ENCODE data around the gene DNPH1.
A peak's percentile ranks its signal among the peaks of the same experiment; 100 is the strongest.

The DNPH1 gene, protein sequence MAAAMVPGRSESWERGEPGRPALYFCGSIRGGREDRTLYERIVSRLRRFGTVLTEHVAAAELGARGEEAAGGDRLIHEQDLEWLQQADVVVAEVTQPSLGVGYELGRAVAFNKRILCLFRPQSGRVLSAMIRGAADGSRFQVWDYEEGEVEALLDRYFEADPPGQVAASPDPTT

DNA sequence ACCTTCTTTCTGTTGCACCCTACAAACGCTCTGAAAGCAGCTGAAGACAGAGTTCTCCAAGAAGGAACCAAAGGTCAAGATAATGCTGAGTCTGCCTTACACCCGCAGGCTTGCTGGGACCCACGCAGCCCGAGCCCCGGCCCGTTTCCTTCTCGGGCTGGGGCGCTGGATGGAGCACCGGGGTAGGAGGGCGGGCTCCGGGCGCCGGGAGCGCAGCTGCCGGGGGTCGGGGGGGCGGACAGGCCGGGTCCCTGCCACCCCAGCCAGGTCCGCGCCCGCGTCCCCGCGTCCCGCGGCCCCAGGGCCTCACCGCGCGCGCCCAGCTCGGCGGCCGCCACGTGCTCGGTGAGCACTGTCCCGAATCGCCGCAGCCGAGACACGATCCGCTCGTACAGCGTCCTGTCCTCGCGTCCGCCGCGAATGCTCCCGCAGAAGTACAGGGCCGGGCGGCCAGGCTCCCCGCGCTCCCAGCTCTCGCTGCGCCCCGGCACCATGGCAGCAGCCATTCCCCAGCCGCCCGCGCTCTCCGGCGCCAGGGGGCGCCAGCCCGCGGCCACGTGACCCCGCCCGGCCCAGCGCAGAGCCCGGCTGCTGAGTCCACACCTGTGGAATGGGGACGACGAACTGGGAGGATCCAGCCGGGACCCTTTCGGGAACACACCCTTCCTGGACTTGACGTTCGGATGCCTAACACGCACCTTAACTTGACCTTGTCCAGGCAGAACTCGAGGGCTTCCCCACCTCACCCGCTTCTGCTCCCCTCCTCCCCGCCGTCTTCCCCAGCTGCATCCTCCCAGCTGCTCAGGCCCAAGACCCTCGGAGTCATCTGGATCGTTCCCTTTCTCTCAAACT is at the start of gene DNPH1:
TSS of gene DNPH1 (minus strand) at position 531 of the 852 bp plus-strand sequence. CDS start at position 506, 25 bp downstream.
- Histone ChIP-seq H3K9ac (ENCODE audit: low read depth, low read length) (peak within 1 kb of the TSS; percentile 80; the same call in 1 of the 2 replicates), H3K36me3 (ENCODE audit: insufficient read depth, low read depth, low read length) (peaks cover 4% of the 10 kb centered on the region; the same call in 1 of the 2 replicates), H3K27ac (ENCODE audit: low read length) (no peak within 1 kb of the TSS), H3K9me3 (ENCODE audit: insufficient read depth, low read depth, low read length) (no peaks in the 10 kb centered on the region), H3K27me3 (ENCODE audit: insufficient read depth, low read length) (peaks cover 26% of the 10 kb centered on the region), H3K4me3 (ENCODE audit: low read length) (peak within 1 kb of the TSS; percentile 84), H3K4me1 (ENCODE audit: insufficient read depth, low read length) (no peaks in the 10 kb centered on the region)

DNA sequence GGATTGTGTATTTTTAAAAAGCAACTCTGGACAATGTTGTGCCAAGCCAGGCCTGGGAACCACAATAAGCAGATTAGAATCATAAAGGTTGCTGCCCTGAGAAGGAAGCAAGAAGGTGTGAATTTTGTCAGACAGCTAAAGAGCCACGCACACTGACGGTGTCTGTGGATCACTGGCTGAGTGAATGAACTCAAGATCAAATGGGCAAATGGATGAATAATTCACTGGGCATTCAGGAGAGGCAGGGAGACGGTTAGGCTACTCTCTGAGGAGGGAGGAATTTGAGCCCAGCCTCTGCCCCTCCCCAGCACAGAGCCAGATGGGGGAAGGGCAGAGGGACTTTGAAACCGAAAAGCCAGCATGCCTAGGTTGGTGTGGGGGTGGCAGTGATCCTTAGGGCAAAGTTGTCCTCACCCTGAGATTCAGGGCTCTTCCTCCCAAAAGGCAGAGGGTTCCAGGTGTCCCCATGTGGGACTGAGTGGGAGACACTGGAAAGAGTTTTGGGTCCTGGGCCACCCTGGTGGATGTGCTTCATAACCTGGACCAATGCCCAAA is 49.3 kb upstream of the DNPH1 start:
- Histone ChIP-seq H3K9me3 (ENCODE audit: insufficient read depth, low read depth, low read length) (no peaks in the 10 kb centered on the region), H3K9ac (ENCODE audit: low read depth, low read length) (no peak overlapping the region), H3K4me3 (ENCODE audit: low read length) (peak overlapping the region; percentile 0; the same call in 1 of the 2 replicates), H3K27ac (ENCODE audit: low read length) (no peak overlapping the region), H3K4me1 (ENCODE audit: insufficient read depth, low read length) (peaks cover 24% of the 10 kb centered on the region), H3K27me3 (ENCODE audit: insufficient read depth, low read length) (peaks cover 45% of the 10 kb centered on the region), H3K36me3 (ENCODE audit: insufficient read depth, low read depth, low read length) (no peaks in the 10 kb centered on the region)

DNA sequence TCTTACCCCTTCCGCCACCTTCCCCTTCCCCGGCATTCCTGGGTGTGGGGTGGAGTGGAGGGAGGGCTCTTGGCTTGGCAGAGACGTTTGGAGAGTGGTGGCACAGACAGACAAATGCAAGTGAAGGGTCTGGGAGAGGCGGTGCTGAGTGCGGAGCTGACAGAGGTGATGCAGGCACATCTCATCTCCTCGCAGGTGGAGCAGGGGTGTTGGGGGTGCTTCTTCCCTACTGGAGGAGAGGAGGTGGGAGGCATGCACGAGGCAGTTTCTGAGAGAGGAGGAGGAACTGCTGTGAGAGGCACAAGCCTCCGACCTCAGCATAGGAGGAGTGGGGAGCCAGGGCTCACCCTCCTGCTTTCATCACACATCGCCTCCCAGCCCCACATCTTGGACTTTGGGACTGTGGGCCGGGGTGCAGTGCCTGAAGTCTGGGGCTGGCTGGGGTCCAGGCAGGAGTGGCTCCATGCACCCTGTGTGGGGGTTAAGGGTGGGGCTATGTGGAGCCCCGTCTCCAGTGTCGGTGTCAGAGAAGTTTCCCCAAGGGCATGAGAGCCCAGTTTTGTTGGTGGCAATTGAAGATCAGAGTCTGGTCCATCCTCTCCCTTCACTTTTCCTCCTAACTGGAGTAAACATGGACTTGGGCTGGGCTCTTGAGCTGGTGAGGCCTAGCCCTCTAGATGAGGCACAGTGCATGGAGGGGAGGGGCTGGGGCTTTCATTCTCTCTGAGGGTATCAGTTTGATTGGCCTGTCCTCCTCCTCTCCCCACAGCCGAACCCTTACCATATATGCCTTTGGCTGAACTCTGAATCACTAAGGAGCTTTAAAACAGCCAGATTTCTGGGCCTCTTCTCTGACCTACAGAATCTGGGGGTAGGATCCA is 48.6 kb upstream of the DNPH1 start:
- H3K4me3 ChIP-seq (ENCODE audit: low read length), result no peak overlapping the region; the same call in 1 of the 2 replicates
- peaks cover 52% of the 10 kb centered on the region for H3K27me3 ChIP-seq (ENCODE audit: insufficient read depth, low read length)
- H3K9ac ChIP-seq (ENCODE audit: low read depth, low read length), result no peak overlapping the region
- H3K9me3 ChIP-seq (ENCODE audit: insufficient read depth, low read depth, low read length), result no peaks in the 10 kb centered on the region
- no peaks in the 10 kb centered on the region for H3K36me3 ChIP-seq (ENCODE audit: insufficient read depth, low read depth, low read length)
- H3K27ac ChIP-seq (ENCODE audit: low read length), result no peak overlapping the region
- peaks cover 24% of the 10 kb centered on the region for H3K4me1 ChIP-seq (ENCODE audit: insufficient read depth, low read length)

DNA sequence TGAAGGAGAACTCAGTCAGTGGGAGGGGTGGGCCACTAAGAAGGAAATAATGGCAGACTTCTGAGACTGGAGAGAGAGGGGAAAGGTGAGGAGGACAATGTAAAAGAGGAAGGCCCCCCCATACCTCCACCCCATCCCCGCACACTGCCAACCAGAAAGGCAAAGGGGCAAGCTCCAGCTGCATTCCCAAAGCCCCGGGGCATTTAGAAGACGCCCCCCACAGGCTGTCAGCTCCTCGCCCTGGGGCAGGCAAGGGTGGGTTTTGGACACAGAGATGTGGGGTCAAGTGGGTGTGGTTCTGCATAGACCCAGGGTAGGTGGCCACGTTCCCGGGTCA is 48.0 kb upstream of the DNPH1 start:
- Histone ChIP-seq H3K27me3 (ENCODE audit: insufficient read depth, low read length) (peaks cover 58% of the 10 kb centered on the region), H3K36me3 (ENCODE audit: insufficient read depth, low read depth, low read length) (no peaks in the 10 kb centered on the region), H3K27ac (ENCODE audit: low read length) (no peak overlapping the region), H3K4me3 (ENCODE audit: low read length) (no peak overlapping the region), H3K9ac (ENCODE audit: low read depth, low read length) (no peak overlapping the region), H3K4me1 (ENCODE audit: insufficient read depth, low read length) (peaks cover 24% of the 10 kb centered on the region), H3K9me3 (ENCODE audit: insufficient read depth, low read depth, low read length) (no peaks in the 10 kb centered on the region)

DNA sequence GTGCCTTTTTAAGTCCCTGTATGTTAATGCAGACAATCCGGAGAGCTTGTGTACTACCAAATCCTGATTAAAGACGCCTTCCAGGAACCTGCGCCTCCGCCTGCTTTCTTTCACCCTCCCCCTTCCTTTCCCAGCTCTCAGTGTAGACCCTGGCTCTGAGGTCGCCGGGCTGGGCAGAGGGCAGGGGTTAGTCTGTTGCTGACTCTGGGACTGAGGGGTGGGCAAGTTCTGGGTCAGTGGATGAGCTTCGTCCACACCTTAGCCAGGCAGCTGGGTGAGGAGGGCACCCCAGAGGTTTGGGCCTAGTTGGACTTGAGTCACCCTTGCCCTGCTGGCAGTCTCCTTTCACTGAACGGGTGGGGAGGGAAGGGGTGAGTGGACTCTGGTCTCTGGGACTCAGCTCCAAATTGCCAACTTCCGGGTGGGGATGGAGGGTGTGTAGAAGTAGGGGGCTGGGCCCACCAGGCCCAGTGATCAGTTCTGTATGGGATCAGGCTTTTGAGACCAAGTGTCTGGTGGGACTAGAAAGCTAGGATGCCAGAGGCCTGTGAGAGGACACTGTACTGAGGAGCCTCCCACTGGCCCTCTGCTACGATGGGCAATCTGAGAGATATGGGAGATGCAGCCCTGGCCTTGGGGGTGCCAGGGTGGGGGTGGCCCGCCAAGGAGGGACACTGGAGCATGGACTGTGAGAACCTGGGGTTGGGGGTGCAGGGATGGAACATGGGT is 47.5 kb upstream of the DNPH1 start:
- Histone ChIP-seq H3K27me3 (ENCODE audit: insufficient read depth, low read length) (peaks cover 63% of the 10 kb centered on the region), H3K27ac (ENCODE audit: low read length) (no peak overlapping the region), H3K9me3 (ENCODE audit: insufficient read depth, low read depth, low read length) (no peaks in the 10 kb centered on the region), H3K4me1 (ENCODE audit: insufficient read depth, low read length) (peaks cover 24% of the 10 kb centered on the region), H3K36me3 (ENCODE audit: insufficient read depth, low read depth, low read length) (no peaks in the 10 kb centered on the region), H3K4me3 (ENCODE audit: low read length) (peak overlapping the region; percentile 75; the same call in 1 of the 2 replicates), H3K9ac (ENCODE audit: low read depth, low read length) (no peak overlapping the region)

DNA sequence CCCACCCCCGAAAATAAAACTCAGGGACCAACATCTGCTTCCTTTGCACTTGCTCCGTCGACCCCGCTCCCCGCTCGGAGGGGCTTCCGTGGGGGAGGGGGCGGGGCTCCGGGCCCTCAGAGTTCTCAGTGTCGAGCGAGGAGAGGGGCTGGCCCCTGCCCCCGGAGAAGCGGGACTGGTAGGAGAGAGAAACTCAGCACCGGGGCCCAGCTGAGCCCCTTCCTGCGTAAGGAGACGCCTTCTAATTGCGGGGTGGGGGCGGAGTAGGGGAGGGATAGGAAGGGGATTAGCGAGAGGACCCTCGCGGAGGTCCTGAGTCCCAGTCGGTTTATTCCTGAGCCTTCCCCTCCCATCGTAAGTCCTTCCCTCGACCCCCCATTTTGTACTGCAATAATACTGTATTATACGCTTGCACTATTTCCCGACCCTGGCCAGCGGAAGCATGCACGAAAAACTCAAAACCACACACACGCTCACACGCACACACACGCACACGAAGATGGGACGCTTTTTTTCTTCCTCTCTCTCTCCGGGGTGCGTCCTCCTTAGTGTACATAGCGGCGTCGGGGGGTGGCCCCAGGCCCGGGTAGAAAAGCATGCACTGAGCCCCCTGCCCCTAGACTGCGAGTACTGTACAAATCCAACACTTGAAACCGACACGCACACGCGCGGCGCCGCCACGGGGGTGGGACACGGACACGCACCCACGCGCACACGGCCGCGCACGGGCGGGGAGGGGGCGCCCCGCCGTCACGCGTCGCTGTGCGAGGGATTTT is 46.7 kb upstream of the DNPH1 start:
- H3K4me1 ChIP-seq (ENCODE audit: insufficient read depth, low read length), result peaks cover 24% of the 10 kb centered on the region
- H3K27ac ChIP-seq (ENCODE audit: low read length), result no peak overlapping the region
- no peaks in the 10 kb centered on the region for H3K9me3 ChIP-seq (ENCODE audit: insufficient read depth, low read depth, low read length)
- H3K4me3 ChIP-seq (ENCODE audit: low read length), result peak overlapping the region; percentile 75
- H3K9ac ChIP-seq (ENCODE audit: low read depth, low read length), result no peak overlapping the region; the same call in 1 of the 2 replicates
- no peaks in the 10 kb centered on the region for H3K36me3 ChIP-seq (ENCODE audit: insufficient read depth, low read depth, low read length)
- peaks cover 68% of the 10 kb centered on the region for H3K27me3 ChIP-seq (ENCODE audit: insufficient read depth, low read length)

DNA sequence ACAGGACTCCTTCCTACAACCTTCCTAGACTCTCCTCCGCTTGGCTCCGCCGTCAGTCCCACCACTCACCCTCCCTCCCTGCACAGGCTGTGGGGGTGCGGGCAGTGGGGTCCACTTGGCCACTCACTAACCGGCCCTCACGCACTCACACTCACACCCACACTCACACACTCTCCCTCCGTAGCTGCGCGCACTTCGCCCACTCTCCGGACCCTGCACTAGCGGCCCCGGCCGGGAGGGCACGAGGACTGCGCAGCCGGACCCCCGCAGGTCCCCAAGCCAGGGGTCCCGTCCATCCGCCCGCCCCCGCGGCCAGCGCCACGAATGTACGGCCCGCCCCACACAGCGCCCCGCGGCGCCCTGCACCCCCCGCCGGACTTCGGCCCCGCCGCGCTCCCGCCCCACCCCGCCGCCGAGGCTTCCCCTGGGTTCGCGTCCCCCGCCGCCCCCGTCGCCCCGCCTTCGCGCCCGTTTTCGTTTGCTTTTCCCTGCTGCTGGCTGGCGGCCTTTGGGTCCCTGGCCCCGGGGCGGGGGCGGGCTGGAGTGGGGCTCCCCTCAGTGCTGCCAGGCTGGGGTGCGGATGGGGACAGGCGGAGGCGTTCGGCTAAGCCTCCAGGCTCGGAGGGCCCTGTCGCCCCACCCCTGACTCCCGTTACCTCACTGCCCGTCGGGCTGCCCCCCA is 45.8 kb upstream of the DNPH1 start:
- no peaks in the 10 kb centered on the region for H3K9me3 ChIP-seq (ENCODE audit: insufficient read depth, low read depth, low read length)
- H3K36me3 ChIP-seq (ENCODE audit: insufficient read depth, low read depth, low read length), result no peaks in the 10 kb centered on the region
- no peak overlapping the region for H3K9ac ChIP-seq (ENCODE audit: low read depth, low read length)
- peak overlapping the region; percentile 75 for H3K4me3 ChIP-seq (ENCODE audit: low read length)
- H3K27me3 ChIP-seq (ENCODE audit: insufficient read depth, low read length), result peaks cover 77% of the 10 kb centered on the region
- H3K4me1 ChIP-seq (ENCODE audit: insufficient read depth, low read length), result peaks cover 24% of the 10 kb centered on the region
- H3K27ac ChIP-seq (ENCODE audit: low read length), result no peak overlapping the region

DNA sequence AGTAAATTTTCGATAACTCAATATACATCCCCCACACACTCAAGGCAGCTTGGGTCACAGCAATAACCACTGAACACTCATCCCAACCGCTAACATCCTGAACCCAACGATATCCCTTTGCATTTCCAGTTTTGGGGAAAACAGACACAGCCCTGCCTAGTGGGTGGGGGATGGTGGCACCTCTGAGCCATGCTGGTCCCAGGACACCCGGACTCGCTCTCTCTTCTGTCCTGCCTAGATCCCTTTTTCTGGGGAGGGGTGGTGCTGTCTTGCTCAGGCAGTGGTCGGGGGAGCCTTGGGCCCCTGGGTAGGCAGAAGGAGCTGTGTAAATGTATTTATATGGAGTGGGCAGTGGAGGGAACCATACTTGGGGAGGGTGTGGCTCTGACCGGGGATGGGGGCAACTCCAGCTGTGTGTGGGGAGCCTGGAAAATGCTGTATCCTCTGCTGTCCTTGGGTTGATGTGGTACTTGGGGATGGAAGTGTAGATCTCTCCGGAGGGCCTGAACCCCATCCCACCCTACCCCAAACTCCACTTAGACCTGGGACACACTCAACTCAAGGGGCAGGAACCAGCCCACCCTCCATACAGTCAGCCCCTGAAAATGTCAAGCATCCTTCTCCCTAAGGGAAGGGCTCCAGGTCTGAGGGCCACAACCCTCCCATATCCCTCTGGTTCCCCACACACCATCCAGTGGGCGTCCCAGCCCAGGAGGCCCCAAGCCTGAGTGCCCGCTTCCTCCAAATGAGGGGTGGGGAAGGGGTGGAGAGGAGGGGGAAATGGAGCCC is 45.0 kb upstream of the DNPH1 start:
- Histone ChIP-seq H3K27ac (ENCODE audit: low read length) (no peak overlapping the region), H3K4me3 (ENCODE audit: low read length) (peak overlapping the region; percentile 58), H3K9me3 (ENCODE audit: insufficient read depth, low read depth, low read length) (no peaks in the 10 kb centered on the region), H3K27me3 (ENCODE audit: insufficient read depth, low read length) (peaks cover 84% of the 10 kb centered on the region), H3K9ac (ENCODE audit: low read depth, low read length) (no peak overlapping the region), H3K36me3 (ENCODE audit: insufficient read depth, low read depth, low read length) (no peaks in the 10 kb centered on the region), H3K4me1 (ENCODE audit: insufficient read depth, low read length) (peaks cover 24% of the 10 kb centered on the region)

DNA sequence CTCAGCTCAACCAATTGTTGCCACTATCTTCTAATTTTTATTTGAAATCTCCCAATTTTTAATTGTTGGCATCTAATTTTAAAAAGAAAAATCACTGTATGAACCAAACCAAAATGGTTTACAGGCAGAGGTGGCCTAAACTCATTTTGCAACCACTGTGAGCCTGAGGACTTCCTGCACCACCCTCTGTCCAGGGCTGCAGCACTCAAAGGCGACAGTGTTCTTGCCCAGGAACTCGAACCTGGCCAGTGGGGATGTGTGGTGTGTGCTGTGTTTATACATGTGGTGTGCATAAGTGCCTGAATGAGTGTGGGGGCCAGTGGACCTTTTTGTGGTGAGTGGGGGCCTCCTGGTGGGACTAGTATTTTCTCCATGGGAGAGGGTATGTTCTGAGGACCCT is 44.4 kb upstream of the DNPH1 start:
- no peak overlapping the region for H3K9ac ChIP-seq (ENCODE audit: low read depth, low read length)
- H3K4me3 ChIP-seq (ENCODE audit: low read length), result no peak overlapping the region
- H3K4me1 ChIP-seq (ENCODE audit: insufficient read depth, low read length), result peaks cover 19% of the 10 kb centered on the region
- no peaks in the 10 kb centered on the region for H3K36me3 ChIP-seq (ENCODE audit: insufficient read depth, low read depth, low read length)
- H3K27ac ChIP-seq (ENCODE audit: low read length), result no peak overlapping the region
- H3K9me3 ChIP-seq (ENCODE audit: insufficient read depth, low read depth, low read length), result no peaks in the 10 kb centered on the region
- peaks cover 90% of the 10 kb centered on the region for H3K27me3 ChIP-seq (ENCODE audit: insufficient read depth, low read length)
